GM06990 (cell line): ENCODE data around the gene SEZ6L.
"Not testable (repeated sequence)": the region's sequence is repeated elsewhere in the genome, so short reads cannot be mapped to it uniquely, and the experiment has no call there.

ENCODE experiments used
- DNase-seq: peaks from one replicate; pipeline ENCODE4 v3.0.0-alpha.2; 2011; ENCODE audit not compliant: insufficient read length; ENCODE audit errors: extremely low read depth
- H3K27me3 ChIP-seq: replicated peaks from 2 replicates; pipeline ENCODE4 v1.6.0; 2011; ENCODE audit warnings: low read length; ENCODE audit not compliant: control insufficient read depth, insufficient read depth
- H3K36me3 ChIP-seq: 2 replicates; pipeline ENCODE4 v1.5.1; 2011; ENCODE audit warnings: low read length; ENCODE audit not compliant: control insufficient read depth, insufficient read depth
- H3K4me3 ChIP-seq: replicated peaks from 2 replicates; pipeline ENCODE4 v1.5.1; 2011; ENCODE audit warnings: low read depth, mild to moderate bottlenecking, control low read depth, low read length
- TF ChIP-seq, protein P1 (sequence below): IDR thresholded peaks from 2 replicates; pipeline ENCODE4 v1.5.1; 2011; ENCODE audit warnings: low read length, control low read depth, mild to moderate bottlenecking, inconsistent platforms; ENCODE audit not compliant: insufficient read depth, poor library complexity, severe bottlenecking

Gene SEZ6L

DNA sequence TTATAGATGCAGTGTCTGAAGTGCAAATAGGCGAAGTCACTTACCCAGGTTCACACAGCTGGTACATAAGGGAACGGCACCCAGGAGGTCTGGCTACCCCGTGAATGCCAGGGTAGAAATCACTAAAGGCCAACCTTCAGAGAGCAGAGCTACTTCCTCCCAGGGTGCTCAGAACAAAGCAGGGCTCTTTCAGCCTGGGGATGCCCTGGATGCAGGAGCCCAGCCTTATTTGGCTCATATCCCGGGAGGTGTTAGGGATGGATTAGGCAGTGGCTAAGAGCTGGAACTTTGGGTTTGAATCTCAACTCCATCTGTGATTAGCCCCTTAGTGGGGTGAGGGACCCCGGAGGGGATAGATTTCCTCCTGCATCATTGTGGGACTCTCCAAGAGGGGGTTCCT, 226.7 kb downstream of the SEZ6L start:
- Histone ChIP-seq H3K36me3 (no peaks in the 10 kb centered on the region), H3K4me3 (no peak overlapping the region), H3K27me3 (no peaks in the 10 kb centered on the region)
- no peak for DNase-seq
- TF ChIP-seq, protein P1, sequence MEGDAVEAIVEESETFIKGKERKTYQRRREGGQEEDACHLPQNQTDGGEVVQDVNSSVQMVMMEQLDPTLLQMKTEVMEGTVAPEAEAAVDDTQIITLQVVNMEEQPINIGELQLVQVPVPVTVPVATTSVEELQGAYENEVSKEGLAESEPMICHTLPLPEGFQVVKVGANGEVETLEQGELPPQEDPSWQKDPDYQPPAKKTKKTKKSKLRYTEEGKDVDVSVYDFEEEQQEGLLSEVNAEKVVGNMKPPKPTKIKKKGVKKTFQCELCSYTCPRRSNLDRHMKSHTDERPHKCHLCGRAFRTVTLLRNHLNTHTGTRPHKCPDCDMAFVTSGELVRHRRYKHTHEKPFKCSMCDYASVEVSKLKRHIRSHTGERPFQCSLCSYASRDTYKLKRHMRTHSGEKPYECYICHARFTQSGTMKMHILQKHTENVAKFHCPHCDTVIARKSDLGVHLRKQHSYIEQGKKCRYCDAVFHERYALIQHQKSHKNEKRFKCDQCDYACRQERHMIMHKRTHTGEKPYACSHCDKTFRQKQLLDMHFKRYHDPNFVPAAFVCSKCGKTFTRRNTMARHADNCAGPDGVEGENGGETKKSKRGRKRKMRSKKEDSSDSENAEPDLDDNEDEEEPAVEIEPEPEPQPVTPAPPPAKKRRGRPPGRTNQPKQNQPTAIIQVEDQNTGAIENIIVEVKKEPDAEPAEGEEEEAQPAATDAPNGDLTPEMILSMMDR: no peak

DNA sequence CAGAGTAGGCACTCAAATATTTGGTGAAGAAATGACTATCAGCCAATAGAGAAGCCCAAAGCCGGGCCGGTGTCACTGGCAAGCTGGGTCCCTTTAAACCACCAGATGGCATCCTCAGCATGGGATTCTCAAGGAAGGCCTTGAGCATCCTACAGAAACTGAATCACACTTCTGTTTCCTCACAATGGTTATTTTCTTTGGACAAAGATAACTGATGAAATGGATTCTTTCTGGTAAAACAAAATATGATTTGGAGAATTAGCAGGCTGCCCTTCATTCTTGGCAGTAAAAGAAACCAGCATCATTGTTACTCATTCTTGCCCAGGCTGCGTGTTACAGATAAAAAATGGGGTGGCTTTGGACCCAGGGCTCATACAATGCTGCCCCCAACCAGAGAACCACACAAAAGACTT, 229.5 kb downstream of the SEZ6L start:
- Histone ChIP-seq H3K4me3 (no peak overlapping the region), H3K36me3 (no peaks in the 10 kb centered on the region), H3K27me3 (no peaks in the 10 kb centered on the region)
- TF ChIP-seq, protein P1: peak; percentile 63
- DNase-seq: no peak

DNA sequence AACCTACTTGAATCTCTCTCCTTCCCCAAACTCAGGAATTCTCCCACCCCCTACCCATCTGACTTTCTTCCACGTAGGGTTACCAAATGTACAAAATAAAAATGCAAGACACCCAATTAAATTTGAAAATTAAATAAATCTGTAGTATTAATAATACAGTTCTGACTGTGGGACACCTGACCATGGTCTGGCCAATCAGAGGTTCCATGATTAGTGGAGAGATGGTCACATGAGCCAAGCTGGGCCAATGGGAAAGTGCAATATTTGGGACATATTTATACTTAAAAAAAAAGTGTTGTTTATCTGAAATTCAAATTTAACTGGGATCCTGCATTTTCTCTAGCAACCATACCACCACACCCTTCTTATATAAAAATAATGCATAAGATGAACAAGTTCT, 230.0 kb downstream of the SEZ6L start:
- DNase-seq: no peak
- TF ChIP-seq, protein P1: no peak

DNA sequence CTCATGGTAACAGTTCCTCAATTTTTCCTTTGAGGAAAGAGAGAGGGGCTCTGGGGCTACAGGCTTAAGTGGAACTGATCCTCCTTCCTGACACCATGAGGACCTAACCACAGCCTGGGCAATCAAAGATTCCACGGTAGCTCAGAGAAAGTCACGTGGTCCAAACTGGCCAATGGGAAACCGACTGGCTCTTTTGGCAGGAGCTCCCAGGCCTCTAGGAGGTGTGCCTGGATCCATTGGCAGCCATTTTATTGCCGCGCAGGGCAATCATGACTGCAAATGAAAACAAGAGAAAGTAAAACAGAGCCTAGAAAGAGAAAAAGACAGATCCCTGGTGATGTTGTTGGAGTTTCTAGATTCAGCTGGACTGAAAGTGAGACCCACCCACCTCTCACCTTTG, 232.5 kb downstream of the SEZ6L start:
- DNase-seq: no peak
- TF ChIP-seq, protein P1: no peak
- Histone ChIP-seq H3K27me3 (no peaks in the 10 kb centered on the region), H3K4me3 (no peak overlapping the region), H3K36me3 (no peaks in the 10 kb centered on the region)

More for the DNA sequence above, 230.0 kb downstream of the SEZ6L start:
- no peaks in the 10 kb centered on the region for H3K36me3 ChIP-seq
- H3K27me3 ChIP-seq: no peaks in the 10 kb centered on the region
- no peak overlapping the region for H3K4me3 ChIP-seq

DNA sequence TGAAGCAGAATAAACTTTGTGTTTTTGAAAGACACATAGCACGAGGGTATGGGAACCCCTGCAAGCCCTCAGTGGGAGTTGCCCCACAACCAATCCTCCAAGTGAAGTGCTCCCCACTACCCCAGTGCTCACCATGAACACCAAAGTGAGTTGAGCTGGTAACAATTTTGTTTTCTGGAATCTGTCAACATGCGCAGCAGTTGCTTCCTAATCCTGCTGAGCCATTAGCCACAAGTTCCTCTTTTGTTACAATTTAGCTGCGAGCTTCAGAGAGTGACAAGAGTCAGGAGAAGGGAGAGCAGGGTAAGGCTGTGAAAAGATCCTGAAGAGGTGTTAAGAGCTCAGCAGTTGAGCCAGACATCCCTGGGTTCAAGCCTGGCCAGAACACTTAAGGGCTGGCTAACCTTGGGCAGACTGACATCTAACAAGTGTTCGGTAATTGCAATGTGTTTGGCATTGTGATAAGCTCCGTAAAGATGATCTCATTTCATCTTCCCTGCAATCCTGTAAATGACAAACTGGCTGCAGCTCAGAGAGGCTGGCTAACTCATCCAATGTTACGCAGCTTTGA, 235.7 kb downstream of the SEZ6L start:
- Histone ChIP-seq H3K27me3 (no peaks in the 10 kb centered on the region), H3K36me3 (no peaks in the 10 kb centered on the region), H3K4me3 (no peak overlapping the region)
- TF ChIP-seq, protein P1: no peak
- DNase-seq: no peak

DNA sequence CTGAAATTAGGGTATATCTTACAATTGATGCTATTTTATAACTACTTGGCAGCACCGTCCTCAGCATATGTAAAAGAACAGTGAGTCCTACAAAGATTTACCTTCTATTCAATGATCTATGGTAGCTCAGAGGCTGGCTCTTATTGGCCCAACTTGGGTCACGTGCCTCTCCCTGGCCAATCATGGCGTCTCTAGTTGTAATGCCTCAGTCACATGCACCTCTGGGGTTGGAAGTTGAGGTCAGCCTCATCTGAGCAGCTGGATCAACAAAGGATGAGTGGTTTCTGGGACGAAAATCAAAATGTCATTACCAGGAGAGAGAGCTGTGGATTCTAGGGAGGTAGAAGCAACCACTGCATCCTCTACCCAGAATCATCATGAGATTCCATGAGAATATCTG, 236.9 kb downstream of the SEZ6L start:
- Histone ChIP-seq H3K4me3 (no peak overlapping the region), H3K36me3 (no peaks in the 10 kb centered on the region), H3K27me3 (no peaks in the 10 kb centered on the region)
- TF ChIP-seq, protein P1: no peak
- no peak for DNase-seq

DNA sequence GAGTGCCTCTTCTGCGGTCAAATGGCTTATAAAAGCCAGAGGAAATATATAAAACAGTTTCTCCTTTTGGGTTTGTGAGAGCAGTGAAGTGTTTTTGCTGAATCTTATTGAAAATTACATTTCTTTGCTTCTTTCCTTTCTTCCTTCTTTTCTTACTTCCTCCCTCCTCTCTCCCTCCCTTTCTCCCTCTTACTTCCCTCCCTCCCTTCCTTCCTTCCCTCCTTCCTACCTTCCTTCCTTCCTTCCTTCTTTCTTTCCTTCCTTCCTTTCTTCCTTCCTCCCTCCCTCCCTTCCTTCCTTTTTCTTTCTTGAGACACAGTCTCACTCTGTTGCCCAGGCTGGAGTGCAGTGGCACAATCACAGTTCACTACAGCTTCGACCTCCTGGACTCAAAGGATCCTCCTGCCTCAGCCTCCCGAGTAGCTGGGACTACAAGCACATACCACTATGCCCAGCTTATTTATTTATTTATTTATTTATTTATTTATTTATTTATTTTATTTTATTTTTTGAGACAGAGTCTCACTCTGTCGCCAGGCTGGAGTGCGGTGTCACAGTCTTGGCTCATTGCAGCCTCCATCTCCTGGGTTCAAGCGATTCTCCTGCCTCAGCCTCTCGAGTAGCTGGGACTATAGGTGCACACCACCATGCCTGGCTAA, 239.4 kb downstream of the SEZ6L start:
- DNase-seq, H3K4me3 ChIP-seq: not testable (repeated sequence)

More for the DNA sequence above, 239.4 kb downstream of the SEZ6L start:
- H3K27me3 ChIP-seq, H3K36me3 ChIP-seq: not testable (repeated sequence)
